Mesothelial cell of epicardium (in vitro differentiated cells): Measurements from ENCODE around the gene SNRPA1. TPM values are rescaled to one million over a fixed set of nuclear protein-coding genes. Genes with fewer than 3 reads are reported as not detected.

Source experiments
- DNase-seq, 2 experiments: peaks; one replicate each; pipeline ENCODE4 v3.0.0; 2021; ENCODE audit warnings: low spot score in 2 of 2; ENCODE audit not compliant: unreplicated experiment in 2 of 2
- H3K27ac Mint-ChIP-seq: 2 replicates; pipeline ENCODE4 v1.8.0; 2021; ENCODE audit warnings: mixed read lengths
- H3K27me3 Mint-ChIP-seq: 2 replicates; pipeline ENCODE4 v1.8.0; 2021; ENCODE audit warnings: low read depth, mixed read lengths
- H3K36me3 Mint-ChIP-seq: 2 replicates; pipeline ENCODE4 v1.8.0; 2021; ENCODE audit warnings: mixed read lengths
- H3K4me1 Mint-ChIP-seq: 2 replicates; pipeline ENCODE4 v1.8.0; 2021; ENCODE audit warnings: mixed read lengths
- H3K4me3 Mint-ChIP-seq: 2 replicates; pipeline ENCODE4 v1.8.0; 2021; ENCODE audit warnings: mild to moderate bottlenecking, moderate library complexity, mixed read lengths
- H3K9me3 Mint-ChIP-seq: 2 replicates; pipeline ENCODE4 v1.8.0; 2021; ENCODE audit warnings: mixed read lengths
- CTCF ChIP-seq: fragments of 200-600 bp; sonication (generic); IDR thresholded peaks from one replicate; pipeline ENCODE4 v1.5.0; 2021; ENCODE audit warnings: antibody characterized with exemption; ENCODE audit not compliant: unreplicated experiment
- total RNA-seq: library from RNA; stranded (reverse); gene quantifications from 3 replicates; pipeline ENCODE4 v1.2.1, GENCODE V29; 2021

Gene SNRPA1
- total RNA-seq, 1 donor from 2014 or later: 82.8 TPM

GRCh38 chr15:101256757-101257156, 38.3 kb downstream of the SNRPA1 start:
- TF ChIP-seq CTCF: no peak
- Mint-ChIP-seq H3K36me3 (no peaks in the 10 kb centered on the region), H3K4me3 (no peak overlapping the region), H3K9me3 (no peaks in the 10 kb centered on the region), H3K4me1 (peaks cover 20% of the 10 kb centered on the region), H3K27ac (no peak overlapping the region), H3K27me3 (peaks cover 9% of the 10 kb centered on the region)
- DNase-seq: no peak

- H3K9me3 Mint-ChIP-seq: no peaks in the 10 kb centered on the region
- no peak for DNase-seq
- no peaks in the 10 kb centered on the region for H3K36me3 Mint-ChIP-seq
- H3K27me3 Mint-ChIP-seq: peaks cover 9% of the 10 kb centered on the region
- TF ChIP-seq CTCF: no peak
- peaks cover 21% of the 10 kb centered on the region for H3K4me1 Mint-ChIP-seq
- no peak overlapping the region for H3K27ac Mint-ChIP-seq
- H3K4me3 Mint-ChIP-seq: no peak overlapping the region
These were observed 39.3 kb downstream of the SNRPA1 start for GRCh38 chr15:101255615-101256241.

GRCh38 chr15:101255051-101255395, 40.0 kb downstream of the SNRPA1 start:
- Mint-ChIP-seq H3K9me3 (no peaks in the 10 kb centered on the region), H3K36me3 (no peaks in the 10 kb centered on the region), H3K4me1 (peaks cover 28% of the 10 kb centered on the region), H3K4me3 (no peak overlapping the region), H3K27me3 (peaks cover 6% of the 10 kb centered on the region), H3K27ac (no peak overlapping the region)
- no peak for TF ChIP-seq CTCF
- no peak for DNase-seq

GRCh38 chr15:101254157-101255050, 40.6 kb downstream of the SNRPA1 start:
- peaks cover 33% of the 10 kb centered on the region for H3K4me1 Mint-ChIP-seq
- no peak for TF ChIP-seq CTCF
- H3K4me3 Mint-ChIP-seq: no peak overlapping the region

DNA sequence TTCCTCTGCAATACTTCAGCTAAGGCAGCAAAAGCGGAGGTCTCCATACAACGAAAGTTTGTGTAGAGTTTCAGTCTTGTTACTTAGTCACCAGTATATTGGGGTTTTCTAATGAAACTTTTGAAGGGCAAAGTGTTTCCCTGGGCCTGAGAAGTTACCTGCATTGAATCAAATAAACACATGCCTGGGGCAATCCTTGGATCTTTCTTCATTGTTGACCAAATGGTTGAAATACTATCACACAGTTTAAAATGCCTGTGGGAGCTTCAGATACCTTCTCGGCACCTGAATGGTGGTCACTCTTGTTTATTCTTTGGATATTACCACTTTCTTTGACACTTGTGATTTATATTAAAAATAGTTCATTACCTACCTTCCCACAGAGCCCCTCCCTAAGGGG, 42.2 kb downstream of the SNRPA1 start:
- Mint-ChIP-seq H3K36me3 (peaks cover 2% of the 10 kb centered on the region), H3K27me3 (no peaks in the 10 kb centered on the region), H3K9me3 (no peaks in the 10 kb centered on the region), H3K4me3 (peak overlapping the region; percentile 93), H3K4me1 (peaks cover 37% of the 10 kb centered on the region), H3K27ac (peak overlapping the region; percentile 96)
- no peak for DNase-seq
- TF ChIP-seq CTCF: no peak

More at GRCh38 chr15:101254157-101255050, 40.6 kb downstream of the SNRPA1 start:
- no peaks in the 10 kb centered on the region for H3K36me3 Mint-ChIP-seq
- H3K27ac Mint-ChIP-seq: no peak overlapping the region
- peaks cover 3% of the 10 kb centered on the region for H3K27me3 Mint-ChIP-seq
- no peaks in the 10 kb centered on the region for H3K9me3 Mint-ChIP-seq
- DNase-seq: no peak
